ENCODE results near the gene PDLIM5.

The PDLIM5 gene

GRCh38 chr4:94446386-94446785 is 5.4 kb upstream of the PDLIM5 start:
- H3K4me3 ChIP-seq (ENCODE audit: insufficient read depth, low read depth, low read length, poor library complexity, severe bottlenecking), result no peak overlapping the region
- peaks cover 3% of the 10 kb centered on the region for H3K4me1 ChIP-seq (ENCODE audit: control insufficient read depth, insufficient read depth, low read length, poor library complexity, severe bottlenecking)
- no peaks in the 10 kb centered on the region for H3K36me3 ChIP-seq (ENCODE audit: control insufficient read depth, insufficient read depth, low read length)
- no peaks in the 10 kb centered on the region for H3K9me3 ChIP-seq (ENCODE audit: control insufficient read depth, low read length)
- no peaks in the 10 kb centered on the region for H3K27me3 ChIP-seq (replicated peaks; ENCODE audit: control insufficient read depth, insufficient read depth, low read length, poor library complexity, severe bottlenecking)
- DNase-seq, result no peak
- no peak overlapping the region for H3K27ac ChIP-seq (ENCODE audit: insufficient read depth, low read length, poor library complexity, severe bottlenecking)

- no peaks in the 10 kb centered on the region for H3K27me3 ChIP-seq (replicated peaks; ENCODE audit: control insufficient read depth, insufficient read depth, low read length, poor library complexity, severe bottlenecking)
- peaks cover 6% of the 10 kb centered on the region for H3K4me1 ChIP-seq (ENCODE audit: control insufficient read depth, insufficient read depth, low read length, poor library complexity, severe bottlenecking)
- H3K4me3 ChIP-seq (ENCODE audit: insufficient read depth, low read depth, low read length, poor library complexity, severe bottlenecking), result no peak overlapping the region
- no peak overlapping the region for H3K27ac ChIP-seq (ENCODE audit: insufficient read depth, low read length, poor library complexity, severe bottlenecking)
- no peaks in the 10 kb centered on the region for H3K9me3 ChIP-seq (ENCODE audit: control insufficient read depth, low read length)
- H3K36me3 ChIP-seq (ENCODE audit: control insufficient read depth, insufficient read depth, low read length), result no peaks in the 10 kb centered on the region
- DNase-seq, result no peak
These were observed 3.9 kb upstream of the PDLIM5 start for GRCh38 chr4:94447754-94448411.

GRCh38 chr4:94448815-94449375 is 2.8 kb upstream of the PDLIM5 start:
- Histone ChIP-seq H3K27me3 (replicated peaks; ENCODE audit: control insufficient read depth, insufficient read depth, low read length, poor library complexity, severe bottlenecking) (no peaks in the 10 kb centered on the region), H3K36me3 (ENCODE audit: control insufficient read depth, insufficient read depth, low read length) (no peaks in the 10 kb centered on the region), H3K9me3 (ENCODE audit: control insufficient read depth, low read length) (no peaks in the 10 kb centered on the region), H3K4me1 (ENCODE audit: control insufficient read depth, insufficient read depth, low read length, poor library complexity, severe bottlenecking) (peaks cover 11% of the 10 kb centered on the region), H3K27ac (ENCODE audit: insufficient read depth, low read length, poor library complexity, severe bottlenecking) (no peak overlapping the region), H3K4me3 (ENCODE audit: insufficient read depth, low read depth, low read length, poor library complexity, severe bottlenecking) (no peak overlapping the region)
- DNase-seq, result no peak

GRCh38 chr4:94451051-94451694 is 569 bp upstream of the PDLIM5 start:
- Histone ChIP-seq H3K36me3 (ENCODE audit: control insufficient read depth, insufficient read depth, low read length) (no peaks in the 10 kb centered on the region), H3K9me3 (ENCODE audit: control insufficient read depth, low read length) (no peaks in the 10 kb centered on the region), H3K4me1 (ENCODE audit: control insufficient read depth, insufficient read depth, low read length, poor library complexity, severe bottlenecking) (peaks cover 11% of the 10 kb centered on the region), H3K27me3 (replicated peaks; ENCODE audit: control insufficient read depth, insufficient read depth, low read length, poor library complexity, severe bottlenecking) (no peaks in the 10 kb centered on the region), H3K27ac (ENCODE audit: insufficient read depth, low read length, poor library complexity, severe bottlenecking) (peak overlapping the region; percentile 41), H3K4me3 (ENCODE audit: insufficient read depth, low read depth, low read length, poor library complexity, severe bottlenecking) (peak overlapping the region; percentile 75)
- no peak for DNase-seq

- Histone ChIP-seq H3K36me3 (ENCODE audit: control insufficient read depth, insufficient read depth, low read length) (no peaks in the 10 kb centered on the region), H3K4me1 (ENCODE audit: control insufficient read depth, insufficient read depth, low read length, poor library complexity, severe bottlenecking) (peaks cover 11% of the 10 kb centered on the region), H3K4me3 (ENCODE audit: insufficient read depth, low read depth, low read length, poor library complexity, severe bottlenecking) (peak overlapping the region; percentile 75), H3K9me3 (ENCODE audit: control insufficient read depth, low read length) (no peaks in the 10 kb centered on the region), H3K27me3 (replicated peaks; ENCODE audit: control insufficient read depth, insufficient read depth, low read length, poor library complexity, severe bottlenecking) (no peaks in the 10 kb centered on the region), H3K27ac (ENCODE audit: insufficient read depth, low read length, poor library complexity, severe bottlenecking) (peak overlapping the region; percentile 63)
- peak in 1 of 3 donors; percentile 3 for DNase-seq
These were observed 982 bp downstream of the PDLIM5 start for GRCh38 chr4:94452476-94453371.

- no peak for DNase-seq
- Histone ChIP-seq H3K4me3 (ENCODE audit: insufficient read depth, low read depth, low read length, poor library complexity, severe bottlenecking) (no peak overlapping the region), H3K9me3 (ENCODE audit: control insufficient read depth, low read length) (no peaks in the 10 kb centered on the region), H3K4me1 (ENCODE audit: control insufficient read depth, insufficient read depth, low read length, poor library complexity, severe bottlenecking) (peaks cover 11% of the 10 kb centered on the region), H3K27ac (ENCODE audit: insufficient read depth, low read length, poor library complexity, severe bottlenecking) (no peak overlapping the region), H3K27me3 (replicated peaks; ENCODE audit: control insufficient read depth, insufficient read depth, low read length, poor library complexity, severe bottlenecking) (no peaks in the 10 kb centered on the region), H3K36me3 (ENCODE audit: control insufficient read depth, insufficient read depth, low read length) (no peaks in the 10 kb centered on the region)
These were observed 1.7 kb downstream of the PDLIM5 start for GRCh38 chr4:94453391-94453963.

- Histone ChIP-seq H3K9me3 (ENCODE audit: control insufficient read depth, low read length) (no peaks in the 10 kb centered on the region), H3K4me3 (ENCODE audit: insufficient read depth, low read depth, low read length, poor library complexity, severe bottlenecking) (no peak overlapping the region), H3K27ac (ENCODE audit: insufficient read depth, low read length, poor library complexity, severe bottlenecking) (no peak overlapping the region), H3K4me1 (ENCODE audit: control insufficient read depth, insufficient read depth, low read length, poor library complexity, severe bottlenecking) (peaks cover 11% of the 10 kb centered on the region), H3K27me3 (replicated peaks; ENCODE audit: control insufficient read depth, insufficient read depth, low read length, poor library complexity, severe bottlenecking) (no peaks in the 10 kb centered on the region), H3K36me3 (ENCODE audit: control insufficient read depth, insufficient read depth, low read length) (no peaks in the 10 kb centered on the region)
- DNase-seq, result no peak
These were observed 2.7 kb downstream of the PDLIM5 start for GRCh38 chr4:94454405-94454804.

- no peaks in the 10 kb centered on the region for H3K27me3 ChIP-seq (replicated peaks; ENCODE audit: control insufficient read depth, insufficient read depth, low read length, poor library complexity, severe bottlenecking)
- peaks cover 11% of the 10 kb centered on the region for H3K4me1 ChIP-seq (ENCODE audit: control insufficient read depth, insufficient read depth, low read length, poor library complexity, severe bottlenecking)
- H3K9me3 ChIP-seq (ENCODE audit: control insufficient read depth, low read length), result no peaks in the 10 kb centered on the region
- no peak overlapping the region for H3K4me3 ChIP-seq (ENCODE audit: insufficient read depth, low read depth, low read length, poor library complexity, severe bottlenecking)
- no peaks in the 10 kb centered on the region for H3K36me3 ChIP-seq (ENCODE audit: control insufficient read depth, insufficient read depth, low read length)
- no peak overlapping the region for H3K27ac ChIP-seq (ENCODE audit: insufficient read depth, low read length, poor library complexity, severe bottlenecking)
- DNase-seq, result no peak
These were observed 3.3 kb downstream of the PDLIM5 start for GRCh38 chr4:94455081-94455480.

GRCh38 chr4:94457692-94458106 is 6.0 kb downstream of the PDLIM5 start:
- Histone ChIP-seq H3K9me3 (ENCODE audit: control insufficient read depth, low read length) (no peaks in the 10 kb centered on the region), H3K27me3 (replicated peaks; ENCODE audit: control insufficient read depth, insufficient read depth, low read length, poor library complexity, severe bottlenecking) (no peaks in the 10 kb centered on the region), H3K4me1 (ENCODE audit: control insufficient read depth, insufficient read depth, low read length, poor library complexity, severe bottlenecking) (peaks cover 7% of the 10 kb centered on the region), H3K36me3 (ENCODE audit: control insufficient read depth, insufficient read depth, low read length) (no peaks in the 10 kb centered on the region), H3K4me3 (ENCODE audit: insufficient read depth, low read depth, low read length, poor library complexity, severe bottlenecking) (no peak overlapping the region), H3K27ac (ENCODE audit: insufficient read depth, low read length, poor library complexity, severe bottlenecking) (no peak overlapping the region)
- no peak for DNase-seq

Data from effector memory CD4-positive, alpha-beta T cell (primary cell).